H9 (cell line): ENCODE data around the gene MMRN1. TPM values are rescaled to one million over a fixed set of nuclear protein-coding genes. Genes with fewer than 3 reads are reported as not detected.

ENCODE experiments used
- DNase-seq: peaks from one replicate; pipeline ENCODE4 v3.0.0-alpha.2; 2017
- H2AFZ ChIP-seq: one replicate; pipeline ENCODE4 v1.6.1; 2013; ENCODE audit warnings: mild to moderate bottlenecking, low read length, control low read depth, moderate library complexity
- H2AK5ac ChIP-seq: 2 replicates; pipeline ENCODE4 v1.6.1; 2013; ENCODE audit warnings: low read length, control low read depth, mixed read lengths; ENCODE audit not compliant: insufficient read length
- H2BK120ac ChIP-seq: one replicate; pipeline ENCODE4 v1.6.1; 2013; ENCODE audit warnings: low read depth, mild to moderate bottlenecking, low read length, control low read depth, inconsistent platforms; ENCODE audit not compliant: poor library complexity, severe bottlenecking
- H2BK12ac ChIP-seq: 2 replicates; pipeline ENCODE4 v1.6.1; 2013; ENCODE audit warnings: low read length, control low read depth, mixed read lengths, low read depth; ENCODE audit not compliant: insufficient read length
- H2BK15ac ChIP-seq: 2 replicates; pipeline ENCODE4 v1.6.1; 2013; ENCODE audit warnings: low read depth, low read length, control low read depth
- H2BK20ac ChIP-seq: one replicate; pipeline ENCODE4 v1.6.1; 2013; ENCODE audit warnings: low read depth, mild to moderate bottlenecking, low read length, control low read depth, inconsistent platforms; ENCODE audit not compliant: poor library complexity, severe bottlenecking
- H2BK5ac ChIP-seq: 2 replicates; pipeline ENCODE4 v1.6.1; 2013; ENCODE audit warnings: low read length, control low read depth, mixed read lengths; ENCODE audit not compliant: insufficient read length
- H3K14ac ChIP-seq: 2 replicates; pipeline ENCODE4 v1.6.1; 2013; ENCODE audit warnings: low read length, control low read depth; ENCODE audit not compliant: insufficient read depth
- H3K18ac ChIP-seq: 2 replicates; pipeline ENCODE4 v1.6.1; 2013; ENCODE audit warnings: low read depth, mild to moderate bottlenecking, mixed read lengths, low read length, control low read depth; ENCODE audit not compliant: insufficient read length
- H3K23ac ChIP-seq: 2 replicates; pipeline ENCODE4 v1.6.1; 2013; ENCODE audit warnings: low read length, control low read depth, mixed read lengths, low read depth; ENCODE audit not compliant: insufficient read length
- H3K23me2 ChIP-seq: 2 replicates; pipeline ENCODE4 v1.6.1; 2013; ENCODE audit warnings: low read depth, mild to moderate bottlenecking, mixed read lengths, low read length, control low read depth; ENCODE audit not compliant: insufficient read length, poor library complexity, severe bottlenecking
- H3K27ac ChIP-seq: 2 replicates; pipeline ENCODE4 v1.5.1; 2013; ENCODE audit warnings: low read length, control low read depth, mixed read lengths, low read depth; ENCODE audit not compliant: insufficient read length
- H3K27me3 ChIP-seq: 2 replicates; pipeline ENCODE4 v1.6.1; 2013; ENCODE audit warnings: low read length, control low read depth, inconsistent platforms; ENCODE audit not compliant: insufficient read depth
- H3K4ac ChIP-seq: 2 replicates; pipeline ENCODE4 v1.6.1; 2013; ENCODE audit warnings: low read depth, mild to moderate bottlenecking, control low read depth, inconsistent platforms, low read length, moderate library complexity
- H3K4me1 ChIP-seq: 2 replicates; pipeline ENCODE4 v1.6.1; 2013; ENCODE audit warnings: low read length, control low read depth, inconsistent platforms; ENCODE audit not compliant: insufficient read depth
- H3K4me2 ChIP-seq: 2 replicates; pipeline ENCODE4 v1.6.1; 2013; ENCODE audit warnings: low read length, control low read depth, mixed read lengths; ENCODE audit not compliant: insufficient read length, insufficient read depth
- H3K56ac ChIP-seq: 2 replicates; pipeline ENCODE4 v1.6.1; 2013; ENCODE audit warnings: low read depth, mild to moderate bottlenecking, mixed read lengths, low read length, control low read depth; ENCODE audit not compliant: insufficient read length
- H3K79me1 ChIP-seq: 2 replicates; pipeline ENCODE4 v1.6.1; 2013; ENCODE audit warnings: low read depth, mild to moderate bottlenecking, moderate library complexity, low read length, control low read depth, inconsistent platforms; ENCODE audit not compliant: insufficient read depth, poor library complexity, severe bottlenecking
- H3K79me2 ChIP-seq: 2 replicates; pipeline ENCODE4 v1.6.1; 2013; ENCODE audit warnings: low read length, control low read depth, inconsistent platforms; ENCODE audit not compliant: insufficient read depth
- H3K9ac ChIP-seq: 2 replicates; pipeline ENCODE4 v1.6.1; 2013; ENCODE audit warnings: low read length, control low read depth, mixed read lengths; ENCODE audit not compliant: insufficient read length; ENCODE audit errors: extremely low read depth
- H3K9me3 ChIP-seq: one replicate; pipeline ENCODE4 v1.6.1; 2013; ENCODE audit warnings: low read depth, low read length, inconsistent platforms; ENCODE audit not compliant: control insufficient read depth
- H3T11ph ChIP-seq: one replicate; pipeline ENCODE4 v1.6.1; 2013; ENCODE audit warnings: mild to moderate bottlenecking, low read length, control low read depth, inconsistent platforms
- H4K20me1 ChIP-seq: one replicate; pipeline ENCODE4 v1.6.1; 2013; ENCODE audit not compliant: control insufficient read depth, insufficient read length, insufficient read depth
- H4K5ac ChIP-seq: 2 replicates; pipeline ENCODE4 v1.6.1; 2013; ENCODE audit warnings: low read depth, mild to moderate bottlenecking, mixed read lengths, low read length, control low read depth; ENCODE audit not compliant: insufficient read length
- H4K8ac ChIP-seq: replicated peaks from 2 replicates; pipeline ENCODE4 v1.6.1; 2013; ENCODE audit warnings: low read length, control low read depth, mixed read lengths, low read depth; ENCODE audit not compliant: insufficient read length
- H4K91ac ChIP-seq: 2 replicates; pipeline ENCODE4 v1.6.1; 2013; ENCODE audit warnings: low read depth, mild to moderate bottlenecking, moderate library complexity, mixed read lengths, low read length, control low read depth; ENCODE audit not compliant: insufficient read length
- H3K27ac Mint-ChIP-seq, 3 experiments: 2 replicates in 2 of 3; 3 replicates in 1 of 3; pipeline ENCODE4 v1.8.0; 2020 to 2021; ENCODE audit warnings: mixed read lengths in 3 of 3, mild to moderate bottlenecking in 1 of 3, moderate library complexity in 1 of 3
- H3K27me3 Mint-ChIP-seq: 2 replicates; pipeline ENCODE4 v1.8.0; 2021; ENCODE audit warnings: low read depth, mild to moderate bottlenecking, moderate library complexity, mixed read lengths
- H3K36me3 Mint-ChIP-seq, 3 experiments: 2 replicates in 2 of 3; 3 replicates in 1 of 3; pipeline ENCODE4 v1.8.0; 2020 to 2021; ENCODE audit warnings: low read depth in 3 of 3, mixed read lengths in 3 of 3; ENCODE audit not compliant: insufficient read depth in 1 of 3
- H3K4me1 Mint-ChIP-seq, 2 experiments: 2 replicates each; pipeline ENCODE4 v1.8.0; 2020; ENCODE audit warnings: mixed read lengths in 2 of 2
- H3K4me3 Mint-ChIP-seq, 2 experiments: 2 replicates in 1 of 2; 3 replicates in 1 of 2; pipeline ENCODE4 v1.8.0; 2020 to 2021; ENCODE audit warnings: mild to moderate bottlenecking in 2 of 2, mixed read lengths in 2 of 2, moderate library complexity in 1 of 2
- H3K9me3 Mint-ChIP-seq, 2 experiments: 2 replicates in 1 of 2; 3 replicates in 1 of 2; pipeline ENCODE4 v1.8.0; 2020; ENCODE audit warnings: mild to moderate bottlenecking in 2 of 2, mixed read lengths in 2 of 2, moderate library complexity in 1 of 2
- CTCF ChIP-seq: fragments of 200-600 bp; sonication (generic); conservative IDR thresholded peaks from 3 replicates; pipeline ENCODE4 v1.8.0; 2021; ENCODE audit warnings: antibody characterized with exemption, mild to moderate bottlenecking
- WGBS: extraction: QIAGEN DNeasy Blood & Tissue Kit; methylation state at CpG from one replicate; pipeline ENCODE4 v1.1.7; 2013; ENCODE audit warnings: missing lambda C conversion rate, low lambda C conversion rate, mixed read lengths; ENCODE audit not compliant: insufficient read length; ENCODE audit errors: extremely low coverage; 5-methylcytosine and 5-hydroxymethylcytosine counted together
- total RNA-seq: library from RNA; stranded (reverse); gene quantifications from 2 replicates; pipeline ENCODE4 v1.2.1, GENCODE V29; 2021

Gene MMRN1
- total RNA-seq, 1 experiment from 2014 or later: not detected

DNA sequence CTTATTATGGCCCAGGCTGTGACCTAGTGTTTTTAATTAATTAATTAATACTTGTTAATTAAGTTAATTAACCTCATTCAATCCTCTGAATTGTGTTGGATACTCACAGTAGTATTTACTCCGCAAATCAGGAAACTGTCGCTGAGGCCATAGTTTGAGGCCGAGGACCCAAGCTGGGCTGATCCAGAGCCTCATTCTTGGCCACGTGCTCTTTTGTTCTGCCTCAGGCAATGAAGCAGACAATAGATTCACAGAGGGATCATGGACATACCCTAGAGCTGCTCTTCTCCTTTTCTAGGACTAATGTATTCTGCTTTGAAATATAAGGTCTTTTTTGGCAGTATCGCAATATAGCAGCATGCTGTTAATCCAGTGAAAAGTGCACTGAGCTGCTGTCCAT is 33.7 kb upstream of the MMRN1 start:
- Mint-ChIP-seq H3K27me3 (no peaks in the 10 kb centered on the region; the same call in 1 of the 2 replicates), H3K9me3 (peaks cover 15% of the 10 kb centered on the region in 2 experiments), H3K36me3 (peaks cover 0 to 10% (median 8%) of the 10 kb centered on the region in 3 experiments; a peak in 4 of 7 replicates), H3K4me1 (no peaks in the 10 kb centered on the region), H3K27ac (no peak overlapping the region), H3K4me3 (no peak overlapping the region)
- Histone ChIP-seq H3K4me2 (no peak overlapping the region), H2AFZ (no peak overlapping the region), H3K56ac (no peak overlapping the region), H2BK20ac (no peak overlapping the region), H3K27me3 (no peaks in the 10 kb centered on the region; the same call in 1 of the 2 replicates), H3K23ac (no peak overlapping the region), H3K4me1 (no peaks in the 10 kb centered on the region), H3T11ph (no peak overlapping the region), H4K20me1 (no peaks in the 10 kb centered on the region), H3K9me3 (no peaks in the 10 kb centered on the region), H3K4ac (no peak overlapping the region), H2BK120ac (no peak overlapping the region), H2BK15ac (no peak overlapping the region), H2BK5ac (no peak overlapping the region), H3K79me1 (no peaks in the 10 kb centered on the region), H3K27ac (no peak overlapping the region), H4K5ac (no peak overlapping the region), H2BK12ac (no peak overlapping the region), H3K23me2 (no peaks in the 10 kb centered on the region), H3K14ac (no peak overlapping the region), H3K18ac (no peak overlapping the region), H3K9ac (no peak overlapping the region), H3K79me2 (no peaks in the 10 kb centered on the region), H4K91ac (no peak overlapping the region), H2AK5ac (no peak overlapping the region), H4K8ac (no peak overlapping the region)
- no CpG with 5 or more reads among the region's 5 CpGs for WGBS
- DNase-seq: no peak
- TF ChIP-seq CTCF: no peak
